ENCODE data around the gene HOXD13.

Gene HOXD13

DNA sequence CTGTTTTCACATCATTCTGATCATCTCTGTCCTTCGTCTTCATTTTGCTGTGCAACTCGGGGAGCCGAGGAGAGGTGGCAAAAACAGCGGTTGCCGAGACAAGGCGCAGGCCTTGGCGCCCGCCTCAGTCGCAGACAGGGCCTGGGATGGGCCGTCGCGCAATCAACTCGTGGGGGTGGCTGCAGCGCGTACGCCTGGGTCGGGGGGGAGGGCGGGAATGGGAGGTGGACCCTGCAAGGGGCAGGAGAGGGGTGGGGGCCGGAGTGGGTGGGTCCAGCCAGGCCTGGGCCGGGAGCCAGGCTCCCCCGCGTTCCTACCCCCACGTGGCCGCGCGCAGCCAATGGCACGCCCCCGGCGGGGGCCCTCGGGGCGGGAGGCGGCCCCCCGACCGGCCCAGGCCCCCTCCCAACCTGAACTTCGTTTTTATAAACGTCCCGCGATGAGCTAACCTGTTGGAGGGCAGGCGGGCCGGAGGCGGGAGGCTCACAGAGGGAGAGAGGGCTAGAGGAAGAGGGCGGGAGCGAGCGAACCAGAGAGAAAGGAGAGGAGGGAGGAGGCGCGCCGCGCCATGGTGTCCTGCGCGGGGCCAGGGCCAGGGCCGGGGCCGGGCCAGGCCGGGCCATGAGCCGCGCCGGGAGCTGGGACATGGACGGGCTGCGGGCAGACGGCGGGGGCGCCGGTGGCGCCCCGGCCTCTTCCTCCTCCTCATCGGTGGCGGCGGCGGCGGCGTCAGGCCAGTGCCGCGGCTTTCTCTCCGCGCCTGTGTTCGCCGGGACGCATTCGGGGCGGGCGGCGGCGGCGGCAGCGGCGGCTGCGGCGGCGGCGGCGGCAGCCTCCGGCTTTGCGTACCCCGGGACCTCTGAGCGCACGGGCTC is at the start of gene HOXD13:
TSS of gene HOXD13 (plus strand) at position 452 of the 875 bp plus-strand sequence. CDS start at position 622, 170 bp downstream.
- TF ChIP-seq, protein P1, sequence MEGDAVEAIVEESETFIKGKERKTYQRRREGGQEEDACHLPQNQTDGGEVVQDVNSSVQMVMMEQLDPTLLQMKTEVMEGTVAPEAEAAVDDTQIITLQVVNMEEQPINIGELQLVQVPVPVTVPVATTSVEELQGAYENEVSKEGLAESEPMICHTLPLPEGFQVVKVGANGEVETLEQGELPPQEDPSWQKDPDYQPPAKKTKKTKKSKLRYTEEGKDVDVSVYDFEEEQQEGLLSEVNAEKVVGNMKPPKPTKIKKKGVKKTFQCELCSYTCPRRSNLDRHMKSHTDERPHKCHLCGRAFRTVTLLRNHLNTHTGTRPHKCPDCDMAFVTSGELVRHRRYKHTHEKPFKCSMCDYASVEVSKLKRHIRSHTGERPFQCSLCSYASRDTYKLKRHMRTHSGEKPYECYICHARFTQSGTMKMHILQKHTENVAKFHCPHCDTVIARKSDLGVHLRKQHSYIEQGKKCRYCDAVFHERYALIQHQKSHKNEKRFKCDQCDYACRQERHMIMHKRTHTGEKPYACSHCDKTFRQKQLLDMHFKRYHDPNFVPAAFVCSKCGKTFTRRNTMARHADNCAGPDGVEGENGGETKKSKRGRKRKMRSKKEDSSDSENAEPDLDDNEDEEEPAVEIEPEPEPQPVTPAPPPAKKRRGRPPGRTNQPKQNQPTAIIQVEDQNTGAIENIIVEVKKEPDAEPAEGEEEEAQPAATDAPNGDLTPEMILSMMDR (IDR thresholded peaks at IDR 0.05; ENCODE audit: poor library complexity, severe bottlenecking): no peak
- peak within 1 kb of the TSS; percentile 39 for H3K4me3 ChIP-seq (ENCODE audit: severe bottlenecking)
- no peaks in the 10 kb centered on the region for H3K4me1 ChIP-seq (ENCODE audit: insufficient read depth, poor library complexity, severe bottlenecking)
- ATAC-seq (ENCODE audit: low read depth) (peak; percentile 67), DNase-seq (ENCODE audit: low spot score) (no peak)
- H3K27ac ChIP-seq (ENCODE audit: poor library complexity, severe bottlenecking): no peak within 1 kb of the TSS
- H3K27me3 ChIP-seq (ENCODE audit: insufficient read depth, poor library complexity, severe bottlenecking): peaks cover 97% of the 10 kb centered on the region
- no peaks in the 10 kb centered on the region for H3K9me3 ChIP-seq (ENCODE audit: severe bottlenecking)
- no peaks in the 10 kb centered on the region for H3K36me3 ChIP-seq (ENCODE audit: low read depth)

DNA sequence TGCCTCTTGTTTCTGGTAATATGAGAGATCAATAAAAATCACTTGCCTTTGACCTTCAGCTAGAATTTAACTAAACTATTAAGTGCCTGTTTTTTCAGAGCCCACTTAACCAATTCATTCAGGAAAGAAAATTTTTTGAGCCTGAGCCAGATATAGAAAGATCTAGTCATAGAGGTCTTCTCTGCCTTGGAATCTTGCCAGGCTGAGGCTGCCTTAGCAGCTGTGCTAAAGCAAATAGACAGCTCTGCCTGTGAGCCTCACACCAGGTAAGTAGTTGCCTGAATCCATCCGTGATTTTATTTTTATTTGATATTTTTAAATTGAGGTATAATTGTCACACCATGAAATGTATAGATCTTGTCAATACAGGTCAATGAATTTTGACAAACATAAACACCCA is 36.1 kb upstream of the HOXD13 start:
- Histone ChIP-seq H3K4me1 (ENCODE audit: insufficient read depth, poor library complexity, severe bottlenecking) (no peaks in the 10 kb centered on the region), H3K4me3 (ENCODE audit: severe bottlenecking) (no peak overlapping the region), H3K36me3 (ENCODE audit: low read depth) (no peaks in the 10 kb centered on the region), H3K27ac (ENCODE audit: poor library complexity, severe bottlenecking) (no peak overlapping the region), H3K27me3 (ENCODE audit: insufficient read depth, poor library complexity, severe bottlenecking) (no peaks in the 10 kb centered on the region), H3K9me3 (ENCODE audit: severe bottlenecking) (no peaks in the 10 kb centered on the region)
- no peak for ATAC-seq (ENCODE audit: low read depth)
- TF ChIP-seq, protein P1 (IDR thresholded peaks at IDR 0.05; ENCODE audit: poor library complexity, severe bottlenecking): no peak
- no peak for DNase-seq (ENCODE audit: low spot score)

DNA sequence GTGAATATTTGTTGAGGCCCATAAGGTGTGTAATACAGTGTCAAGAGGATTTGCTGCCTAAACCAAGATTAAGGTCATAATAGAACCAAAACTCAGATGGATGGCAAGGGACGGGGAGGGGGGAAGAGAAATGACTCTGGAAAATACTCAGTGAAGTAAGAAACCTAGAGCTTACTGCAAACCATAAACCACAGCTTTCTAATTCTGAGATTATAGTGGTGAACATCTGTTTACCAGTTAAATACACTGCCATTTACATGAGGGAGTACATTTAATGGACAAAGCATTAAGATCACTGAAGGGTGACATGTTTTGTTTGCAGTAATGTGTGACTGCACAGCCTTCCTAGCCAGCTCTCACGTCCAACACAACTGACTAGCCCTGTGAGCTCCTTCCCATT is 28.6 kb upstream of the HOXD13 start:
- DNase-seq (ENCODE audit: low spot score): no peak
- Histone ChIP-seq H3K4me3 (ENCODE audit: severe bottlenecking) (no peak overlapping the region), H3K27ac (ENCODE audit: poor library complexity, severe bottlenecking) (no peak overlapping the region), H3K4me1 (ENCODE audit: insufficient read depth, poor library complexity, severe bottlenecking) (no peaks in the 10 kb centered on the region), H3K36me3 (ENCODE audit: low read depth) (no peaks in the 10 kb centered on the region), H3K27me3 (ENCODE audit: insufficient read depth, poor library complexity, severe bottlenecking) (peaks cover 5% of the 10 kb centered on the region), H3K9me3 (ENCODE audit: severe bottlenecking) (no peaks in the 10 kb centered on the region)
- TF ChIP-seq, protein P1 (IDR thresholded peaks at IDR 0.05; ENCODE audit: poor library complexity, severe bottlenecking): no peak
- no peak for ATAC-seq (ENCODE audit: low read depth)

DNA sequence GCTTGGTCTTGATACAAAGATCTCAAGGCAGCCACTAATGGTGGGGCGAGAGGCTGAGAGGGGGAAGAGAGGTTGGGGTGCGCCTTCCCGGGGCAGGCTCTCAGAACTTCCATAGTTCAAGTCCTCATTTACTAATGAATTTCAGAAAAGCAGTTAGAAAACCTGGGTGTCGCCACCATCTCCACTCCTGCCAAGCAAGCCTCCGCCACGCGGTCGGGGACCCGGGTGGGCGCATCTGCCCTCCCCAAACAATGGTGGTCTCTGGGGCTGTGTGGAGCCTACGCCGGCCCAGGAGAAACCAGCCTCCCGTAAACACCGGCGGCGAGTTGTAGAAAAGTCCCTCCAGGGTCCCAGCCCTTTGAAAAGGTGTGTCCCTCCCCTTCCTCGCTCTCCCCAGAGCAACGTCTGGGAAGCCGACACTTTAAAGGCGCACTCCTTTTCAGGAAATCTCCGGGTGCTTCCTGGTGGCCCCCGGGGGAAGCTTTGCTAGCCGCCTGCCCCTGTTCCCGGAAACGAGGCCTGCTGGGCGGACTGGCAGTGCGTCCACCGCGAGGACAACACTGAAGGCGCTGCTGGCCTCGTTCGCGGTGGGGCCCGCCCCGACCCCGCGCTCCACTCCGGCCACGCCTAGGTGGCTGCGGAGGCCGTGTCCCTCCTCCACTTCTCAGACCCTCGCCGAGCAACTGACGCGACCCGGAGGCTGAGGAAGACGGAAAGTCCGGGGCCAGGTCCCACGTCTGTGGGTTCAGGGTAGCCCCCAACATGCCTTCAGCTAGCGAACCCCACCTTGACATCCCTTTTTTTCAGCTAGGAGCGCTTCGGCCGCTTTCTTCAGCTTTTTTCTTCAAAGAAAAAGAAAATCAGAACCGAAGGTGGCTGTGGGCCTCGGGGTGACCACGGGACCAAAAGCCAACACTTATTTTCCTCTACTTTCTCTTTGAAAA is 25.6 kb upstream of the HOXD13 start:
- Histone ChIP-seq H3K4me1 (ENCODE audit: insufficient read depth, poor library complexity, severe bottlenecking) (no peaks in the 10 kb centered on the region), H3K27me3 (ENCODE audit: insufficient read depth, poor library complexity, severe bottlenecking) (peaks cover 5% of the 10 kb centered on the region), H3K4me3 (ENCODE audit: severe bottlenecking) (no peak overlapping the region), H3K9me3 (ENCODE audit: severe bottlenecking) (no peaks in the 10 kb centered on the region), H3K27ac (ENCODE audit: poor library complexity, severe bottlenecking) (no peak overlapping the region), H3K36me3 (ENCODE audit: low read depth) (no peaks in the 10 kb centered on the region)
- no peak for ATAC-seq (ENCODE audit: low read depth)
- DNase-seq (ENCODE audit: low spot score): no peak
- TF ChIP-seq, protein P1 (IDR thresholded peaks at IDR 0.05; ENCODE audit: poor library complexity, severe bottlenecking): no peak

Measured in RWPE2 (cell line).